K562 (cell line): ENCODE results near the gene NALCN. TPM values are rescaled to one million over a fixed set of nuclear protein-coding genes. Genes with fewer than 3 reads are reported as not detected.

Experiments
- ATAC-seq: fragments of 200-7000 bp; cut with Tn5 transposase; 3 replicates; pipeline ENCODE4 v1.9.1; 2020; ENCODE audit warnings: moderate library complexity
- BruUV-seq: library from RNA; stranded (reverse); fragments of 400-500 nt; replicated peaks from 2 replicates; lab custom pipeline; 2021; lab: Mats Ljungman, UMichigan
- CTCF ChIA-PET: fragments of 300-600 bp; formaldehyde crosslinking; extraction: SDS; loops from one replicate; lab custom pipeline; 2021; ENCODE audit warnings: low intra/inter-chr PET ratio; lab: Yijun Ruan, JAX
- POLR2A ChIA-PET: fragments of 300-600, 350-650 bp; sonication (Branson Sonifier 250); formaldehyde crosslinking; extraction: SDS; loops from one replicate; lab custom pipeline; 2021; ENCODE audit warnings: antibody characterized with exemption, inconsistent platforms; lab: Yijun Ruan, JAX
- DNase-seq, 4 experiments: peaks; one replicate each; pipeline versions ENCODE4 v3.0.0 to v3.0.0-alpha.2; 2011 to 2018; ENCODE audit warnings: low spot score in 3 of 4, mixed read lengths in 3 of 4; ENCODE audit errors: extremely low read depth in 1 of 4
- FAIRE-seq: peaks from 2 replicates; lab custom pipeline; 2011; peaks lifted over from hg19 to GRCh38; lab: Jason Lieb, UNC
- H2AFZ ChIP-seq: 2 replicates; pipeline ENCODE4 v1.6.0; 2011; ENCODE audit warnings: low read depth, low read length, control low read depth, inconsistent platforms
- H3K27ac ChIP-seq: fragments of 200-600 bp; 3 replicates; pipeline ENCODE4 v1.8.0; 2011; ENCODE audit warnings: low read depth, mild to moderate bottlenecking, control low read depth, inconsistent platforms, low read length, moderate library complexity, mixed read lengths; ENCODE audit errors: extremely low read depth
- H3K27me3 ChIP-seq, 2 experiments: fragments of 300-600 bp in 1 of 2; 2 replicates in 1 of 2; 3 replicates in 1 of 2; pipeline versions ENCODE4 v1.6.0 to v1.8.0; 2011; ENCODE audit warnings: inconsistent platforms in 2 of 2, low read length in 2 of 2, mild to moderate bottlenecking in 1 of 2, mixed read lengths in 1 of 2, moderate library complexity in 1 of 2; ENCODE audit not compliant: control insufficient read depth in 2 of 2, insufficient read depth in 2 of 2
- H3K36me3 ChIP-seq: fragments of 300-600 bp; 3 replicates; pipeline ENCODE4 v1.8.0; 2011; ENCODE audit warnings: mild to moderate bottlenecking, low read length, inconsistent platforms; ENCODE audit not compliant: control insufficient read depth, insufficient read depth
- H3K4me1 ChIP-seq, 2 experiments: fragments of 200-600 bp in 1 of 2; replicated peaks in 1 of 2; 2 replicates in 1 of 2; 3 replicates in 1 of 2; pipeline versions ENCODE4 v1.5.1 to v1.8.0; 2011; ENCODE audit warnings: inconsistent platforms in 2 of 2, low read length in 2 of 2, mild to moderate bottlenecking in 1 of 2, mixed read lengths in 1 of 2, moderate library complexity in 1 of 2; ENCODE audit not compliant: control insufficient read depth in 2 of 2, insufficient read depth in 2 of 2
- H3K4me2 ChIP-seq: 2 replicates; pipeline ENCODE4 v1.6.1; 2011; ENCODE audit warnings: low read length, control low read depth, inconsistent platforms, mixed read lengths; ENCODE audit not compliant: insufficient read depth
- H3K4me3 ChIP-seq: fragments of 200-600 bp; sonication (generic), shearing (Covaris generic); 2 replicates; pipeline ENCODE4 v1.5.1; 2016; ENCODE audit warnings: control low read depth, inconsistent platforms
- H3K79me2 ChIP-seq: fragments of 200-600 bp; 3 replicates; pipeline ENCODE4 v1.8.0; 2011; ENCODE audit warnings: low read length, inconsistent platforms; ENCODE audit not compliant: control insufficient read depth, insufficient read depth
- H3K9ac ChIP-seq, 2 experiments: 2 replicates each; pipeline versions ENCODE4 v1.6.0 to v1.6.1; 2011; ENCODE audit warnings: low read depth in 2 of 2, low read length in 2 of 2, control low read depth in 1 of 2, inconsistent platforms in 1 of 2, mild to moderate bottlenecking in 1 of 2, mixed read lengths in 1 of 2; ENCODE audit not compliant: insufficient read depth in 1 of 2
- H3K9me1 ChIP-seq: one replicate; pipeline ENCODE4 v1.6.0; 2011; ENCODE audit warnings: inconsistent platforms, mild to moderate bottlenecking, low read length, moderate library complexity; ENCODE audit not compliant: control insufficient read depth, insufficient read depth
- H3K9me3 ChIP-seq: replicated peaks from 2 replicates; pipeline ENCODE4 v1.5.1; 2011; ENCODE audit warnings: low read depth, low read length, inconsistent platforms; ENCODE audit not compliant: control insufficient read depth, insufficient read depth
- H4K20me1 ChIP-seq: replicated peaks from 2 replicates; pipeline ENCODE4 v1.6.1; 2011; ENCODE audit warnings: low read length, inconsistent platforms, mixed read lengths; ENCODE audit not compliant: control insufficient read depth, insufficient read depth
- ATF1 ChIP-seq, 2 experiments: fragments of 450-650 bp in 1 of 2; IDR thresholded peaks; 2 replicates each; pipeline ENCODE4 v1.6.1; 2016; ENCODE audit warnings: missing compliant biosample characterization in 1 of 2, missing genetic modification characterization in 1 of 2
- BACH1 ChIP-seq: fragments of 200-800 bp; sonication (Bioruptor generic); IDR thresholded peaks from 2 replicates; pipeline ENCODE4 v1.6.1; 2016; ENCODE audit warnings: missing genetic modification characterization, missing compliant biosample characterization
- GTF2A2 ChIP-seq: IDR thresholded peaks from 2 replicates; pipeline ENCODE4 v1.6.1; 2016; ENCODE audit warnings: mild to moderate bottlenecking, missing genetic modification characterization, missing compliant biosample characterization
- HDAC2 ChIP-seq: fragments of 450-650 bp; IDR thresholded peaks from 2 replicates; pipeline ENCODE4 v1.6.1; 2016; ENCODE audit warnings: mild to moderate bottlenecking
- ILK ChIP-seq: fragments of 450-650 bp; IDR thresholded peaks from 2 replicates; pipeline ENCODE4 v1.6.1; 2016; ENCODE audit warnings: missing genetic modification characterization, low read depth, mild to moderate bottlenecking, missing compliant biosample characterization, moderate library complexity, borderline replicate concordance
- PTBP1 ChIP-seq: fragments of 200-400 bp; formaldehyde crosslinking; IDR thresholded peaks from 2 replicates; pipeline ENCODE4 v1.6.1; 2017; ENCODE audit warnings: low read depth, low read length
- SP1 ChIP-seq: sonication (generic); formaldehyde crosslinking; IDR thresholded peaks from 2 replicates; pipeline ENCODE4 v1.8.1; 2022; ENCODE audit warnings: mild to moderate bottlenecking, missing genetic modification reagents
- SREBF1 ChIP-seq: fragments of 150-350 bp; IDR thresholded peaks from 2 replicates; pipeline ENCODE4 v1.6.1; 2014; ENCODE audit warnings: antibody characterized with exemption, low read depth, low read length, borderline replicate concordance
- SRSF9 ChIP-seq: fragments of 200-400 bp; formaldehyde crosslinking; IDR thresholded peaks from 2 replicates; pipeline ENCODE4 v1.6.1; 2017; ENCODE audit warnings: low read depth, low read length, borderline replicate concordance
- TSC22D4 ChIP-seq: fragments of 450-650 bp; IDR thresholded peaks from 2 replicates; pipeline ENCODE4 v1.6.1; 2016; ENCODE audit warnings: missing genetic modification characterization, missing biosample characterization, control low read depth
- YY1 ChIP-seq, 3 experiments: IDR thresholded peaks; 2 replicates each; pipeline ENCODE4 v1.6.1; 2011; ENCODE audit warnings: low read length in 2 of 3, mild to moderate bottlenecking in 2 of 3, moderate library complexity in 2 of 3, borderline replicate concordance in 1 of 3, control low read depth in 1 of 3, low read depth in 1 of 3; ENCODE audit not compliant: insufficient read depth in 3 of 3, insufficient replicate concordance in 2 of 3, control insufficient read depth in 1 of 3, insufficient read length in 1 of 3; ENCODE audit errors: extremely low read depth in 1 of 3
- ZC3H8 ChIP-seq: fragments of 450-650 bp; IDR thresholded peaks from 2 replicates; pipeline ENCODE4 v1.6.1; 2017
- ZNF175 ChIP-seq: fragments of 200-800 bp; sonication (Bioruptor generic); IDR thresholded peaks from 2 replicates; pipeline ENCODE4 v1.6.1; 2016; ENCODE audit warnings: low read depth, mild to moderate bottlenecking, missing genetic modification characterization, missing compliant biosample characterization
- ZNF57 ChIP-seq: fragments of 450-650 bp; formaldehyde crosslinking; IDR thresholded peaks from 2 replicates; pipeline ENCODE4 v1.4.0; 2020; ENCODE audit warnings: mild to moderate bottlenecking, moderate library complexity
- ZNF609 ChIP-seq: sonication (generic); formaldehyde crosslinking; IDR thresholded peaks from 2 replicates; pipeline ENCODE4 v1.8.1; 2023; ENCODE audit warnings: missing genetic modification reagents, mild to moderate bottlenecking, borderline replicate concordance
- ZNF717 ChIP-seq: fragments of 250-450 bp; sonication (Bioruptor Pico); IDR thresholded peaks from 2 replicates; pipeline ENCODE4 v1.5.0; 2021
- WGBS: fragments of 100-300 bp; shearing (Covaris generic); methylation state at CpG from one replicate; pipeline ENCODE4 v1.1.6; 2016; ENCODE audit warnings: low coverage, mixed read lengths; ENCODE audit not compliant: insufficient coverage; ENCODE audit errors: missing lambda C conversion rate; 5-methylcytosine and 5-hydroxymethylcytosine counted together
- in situ Hi-C: fragments of 300-500 bp; cut with MboI; formaldehyde crosslinking; loops from 4 replicates; pipeline ENCODE4 v1.15.0; 2018; ENCODE audit warnings: inconsistent platforms, mixed read lengths
- intact Hi-C: fragments of 100-400 bp; cut with micrococcal nuclease; formaldehyde crosslinking; loops from 2 replicates; pipeline ENCODE4 v1.14.2; 2022
- polyA plus RNA-seq, 8 experiments: library from polyadenylated mRNA; depleted of rRNA in 4 of 8; stranded (reverse) in 5 of 8; unstranded in 3 of 8; fragments of >200 nt; fragmentation: Nextera tagmentation in 2 of 8; fragmentation: Illumina TruSeq in 1 of 8; extraction: Ambion mirVana in 2 of 8; extraction: Trizol in 1 of 8; gene quantifications; 2 replicates each; pipeline versions ENCODE4 v1.2.1 to v1.2.3, GENCODE V29; 2011 to 2014; ENCODE audit warnings: inconsistent platforms in 1 of 8, missing spikeins in 1 of 8
- total RNA-seq, 7 experiments: library from RNA; depleted of rRNA in 6 of 7; stranded (reverse); fragments of >200 nt in 6 of 7; fragmentation: Illumina TruSeq in 2 of 7; extraction: Trizol in 2 of 7; gene quantifications; 2 replicates each; pipeline versions ENCODE4 v1.2.1 to v1.2.3, GENCODE V29; 2011 to 2021; ENCODE audit warnings: low replicate concordance in 1 of 7

The NALCN gene
- total and polyA plus RNA-seq, 9 of the 15 experiments (the other 6 are each of a cell fraction or from before 2014, with no cell fraction given): not detected

DNA sequence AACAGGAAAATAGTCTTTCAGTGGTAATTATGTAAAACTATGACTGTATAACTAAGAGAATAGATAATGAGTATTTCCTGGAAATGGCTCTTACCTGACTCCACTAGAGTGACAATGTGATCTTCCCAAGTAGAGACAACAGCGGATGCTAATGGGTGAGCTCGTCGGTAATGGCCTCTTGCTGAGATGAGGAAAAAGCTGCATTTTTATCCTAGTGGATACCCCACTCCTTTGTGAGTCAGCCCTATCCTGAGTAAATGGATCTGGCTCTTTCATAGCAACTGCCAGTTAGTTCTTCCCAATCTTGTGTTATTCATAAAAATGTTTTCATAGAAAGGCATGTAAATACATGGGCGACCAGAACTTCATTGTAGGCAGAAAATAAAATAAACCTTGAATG lies 299.5 kb downstream of the NALCN start:
- Histone ChIP-seq H3K9me3 (no peaks in the 10 kb centered on the region), H3K27ac (no peak overlapping the region), H2AFZ (no peak overlapping the region), H4K20me1 (no peaks in the 10 kb centered on the region), H3K4me2 (no peak overlapping the region), H3K27me3 (no peaks in the 10 kb centered on the region), H3K4me3 (no peak overlapping the region), H3K79me2 (no peaks in the 10 kb centered on the region), H3K4me1 (no peaks in the 10 kb centered on the region), H3K9ac (no peak overlapping the region), H3K36me3 (no peaks in the 10 kb centered on the region), H3K9me1 (no peaks in the 10 kb centered on the region)
- in situ Hi-C loops (loop anchor here (25.0 kb wide), 1 partner anchor 555 kb away; no protein-coding TSS in a partner anchor), intact Hi-C loops (no loop called here)
- CTCF ChIA-PET: no interaction called here
- 2% methylated on average over 4 of the region's 4 CpGs for WGBS
- TF ChIP-seq ATF1 (CRISPR knock-in tag; IDR thresholded peaks at IDR 0.05) (no peak), ATF1 (tag; IDR thresholded peaks at IDR 0.05) (no peak), YY1 (IDR thresholded peaks at IDR 0.05; ENCODE audit: borderline replicate concordance in 1 of 3, control insufficient read depth in 1 of 3, extremely low read depth in 1 of 3, insufficient read depth in 3 of 3, insufficient read length in 1 of 3, insufficient replicate concordance in 2 of 3, low read depth in 1 of 3, low read length in 2 of 3) (no peak), ZNF717 (CRISPR knock-in tag) (no peak), BACH1 (no peak), ILK (tag) (no peak), SP1 (no peak), ZC3H8 (no peak), GTF2A2 (tag) (no peak), ZNF609 (CRISPR knock-in tag) (no peak), HDAC2 (no peak), ZNF175 (CRISPR knock-in tag) (no peak), PTBP1 (no peak), SRSF9 (no peak), ZNF57 (CRISPR knock-in tag) (no peak), TSC22D4 (no peak), SREBF1 (no peak)
- POLR2A ChIA-PET: no interaction called here
- DNase-seq: no peak
- ATAC-seq: no peak
- BruUV-seq: no TSS peak
- no peak for FAIRE-seq
